K562 (cell line): ENCODE data around the gene SRCAP. TPM values are rescaled to one million over a fixed set of nuclear protein-coding genes. Genes with fewer than 3 reads are reported as not detected.
A peak's percentile ranks its signal among the peaks of the same experiment; 100 is the strongest.

Source experiments
- AFF4 ChIP-seq: sonication (generic); formaldehyde crosslinking; IDR thresholded peaks from 2 replicates; pipeline ENCODE4 v1.8.0; 2023; ENCODE audit warnings: mild to moderate bottlenecking, missing genetic modification reagents
- CSDE1 ChIP-seq, 2 experiments: fragments of 450-650 bp; IDR thresholded peaks; 2 replicates each; pipeline ENCODE4 v1.6.1; 2016; ENCODE audit warnings: mild to moderate bottlenecking in 1 of 2
- E2F3 ChIP-seq: fragments of 250-450 bp; sonication (Bioruptor Pico); IDR thresholded peaks from 2 replicates; pipeline ENCODE4 v1.4.0; 2020; ENCODE audit warnings: mild to moderate bottlenecking
- GATAD2B ChIP-seq: fragments of 450-650 bp; IDR thresholded peaks from 2 replicates; pipeline ENCODE4 v1.6.1; 2017; ENCODE audit warnings: mild to moderate bottlenecking, borderline replicate concordance
- HMBOX1 ChIP-seq: sonication (generic); IDR thresholded peaks from 2 replicates; pipeline ENCODE4 v1.6.1; 2016
- HNRNPL ChIP-seq: fragments of 200-400 bp; formaldehyde crosslinking; IDR thresholded peaks from 2 replicates; pipeline ENCODE4 v1.6.1; 2017; ENCODE audit warnings: low read depth, mild to moderate bottlenecking, low read length
- HNRNPUL1 ChIP-seq: fragments of 200-400 bp; formaldehyde crosslinking; IDR thresholded peaks from 2 replicates; pipeline ENCODE4 v1.6.1; 2017; ENCODE audit warnings: low read length
- MCM3 ChIP-seq: fragments of 450-650 bp; IDR thresholded peaks from 2 replicates; pipeline ENCODE4 v1.6.1; 2016
- PHF20 ChIP-seq: fragments of 450-650 bp; IDR thresholded peaks from 2 replicates; pipeline ENCODE4 v1.6.1; 2018; ENCODE audit not compliant: partially characterized antibody
- PKNOX1 ChIP-seq: fragments of 450-650 bp; IDR thresholded peaks from 2 replicates; pipeline ENCODE4 v1.6.1; 2016
- SMARCE1 ChIP-seq: fragments of 450-650 bp; IDR thresholded peaks from 2 replicates; pipeline ENCODE4 v1.7.1; 2016; ENCODE audit warnings: mild to moderate bottlenecking
- SRSF1 ChIP-seq: fragments of 200-400 bp; formaldehyde crosslinking; IDR thresholded peaks from 2 replicates; pipeline ENCODE4 v1.6.1; 2017; ENCODE audit warnings: mild to moderate bottlenecking, low read depth, low read length, moderate library complexity
- TRIM28 ChIP-seq: fragments of 450-650 bp; IDR thresholded peaks from 2 replicates; pipeline ENCODE4 v1.6.1; 2017
- ZNF263 ChIP-seq: sonication (generic); formaldehyde crosslinking; IDR thresholded peaks from 2 replicates; pipeline ENCODE4 v1.8.0; 2022; ENCODE audit warnings: mild to moderate bottlenecking, missing genetic modification reagents, borderline replicate concordance
- ZNF589 ChIP-seq: fragments of 200-800 bp; sonication (Bioruptor generic); IDR thresholded peaks from 2 replicates; pipeline ENCODE4 v1.6.1; 2016; ENCODE audit warnings: low read depth, missing genetic modification characterization, missing compliant biosample characterization
- ZNF75A ChIP-seq: fragments of 450-650 bp; formaldehyde crosslinking; IDR thresholded peaks from 2 replicates; pipeline ENCODE4 v1.4.0; 2020; ENCODE audit warnings: mild to moderate bottlenecking
- polyA plus RNA-seq, 8 experiments: library from polyadenylated mRNA; depleted of rRNA in 4 of 8; stranded (reverse) in 5 of 8; unstranded in 3 of 8; fragments of >200 nt; fragmentation: Nextera tagmentation in 2 of 8; fragmentation: Illumina TruSeq in 1 of 8; extraction: Ambion mirVana in 2 of 8; extraction: Trizol in 1 of 8; gene quantifications; 2 replicates each; pipeline versions ENCODE4 v1.2.1 to v1.2.3, GENCODE V29; 2011 to 2014; ENCODE audit warnings: inconsistent platforms in 1 of 8, missing spikeins in 1 of 8
- total RNA-seq, 7 experiments: library from RNA; depleted of rRNA in 6 of 7; stranded (reverse); fragments of >200 nt in 6 of 7; fragmentation: Illumina TruSeq in 2 of 7; extraction: Trizol in 2 of 7; gene quantifications; 2 replicates each; pipeline versions ENCODE4 v1.2.1 to v1.2.3, GENCODE V29; 2011 to 2021; ENCODE audit warnings: low replicate concordance in 1 of 7

Gene SRCAP
- total and polyA plus RNA-seq, 9 of the 15 experiments (the other 6 are each of a cell fraction or from before 2014, with no cell fraction given) = 0.21 to 62.6 (median 5.8) TPM

DNA sequence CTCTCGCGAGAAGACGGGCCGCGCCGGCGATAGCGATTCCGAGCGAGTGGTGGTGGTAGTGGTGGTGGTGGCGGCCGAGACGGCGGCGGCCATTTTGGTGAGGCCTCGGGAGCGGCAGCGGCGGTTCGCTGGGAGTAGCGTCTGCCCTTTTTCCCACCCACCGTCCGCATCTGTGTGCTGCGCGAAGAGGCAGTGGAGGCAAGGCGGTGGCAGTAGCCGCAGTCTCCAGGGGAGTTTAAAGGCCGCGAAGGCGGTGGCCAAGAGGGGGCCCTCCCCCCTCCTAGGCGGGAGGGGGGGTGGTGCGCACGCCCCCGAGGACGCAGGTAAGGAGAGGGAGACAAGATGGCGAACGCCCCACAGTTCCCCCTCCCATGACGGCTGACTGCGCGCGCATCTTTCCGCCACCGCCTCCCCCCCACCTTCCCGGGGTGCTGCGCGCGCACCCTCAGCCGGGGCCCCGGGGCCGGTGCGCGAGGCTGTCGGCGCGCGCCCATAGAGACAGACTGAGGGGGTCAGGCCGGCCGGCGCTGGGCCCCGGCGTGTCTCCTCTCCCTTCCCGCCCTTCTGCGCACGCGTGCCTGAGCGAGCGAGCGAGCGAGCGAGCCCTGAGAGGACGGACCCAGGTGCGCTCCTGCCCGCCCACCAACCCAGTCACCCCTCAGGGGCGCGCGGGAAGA, 694 bp upstream of the SRCAP start (continued):
- TF ChIP-seq AFF4 (peak; percentile 23; the same call in 1 of the 2 replicates), GATAD2B (peak; percentile 62), SRSF1 (peak; percentile 91), ZNF75A (no peak), E2F3 (CRISPR knock-in tag) (peak; percentile 10; the same call in 1 of the 2 replicates), HNRNPUL1 (no peak), MCM3 (no peak), PHF20 (peak; percentile 83), HMBOX1 (0 out of 2 replicates have a peak, but pooled peaks have one; percentile 79), SMARCE1 (0 out of 2 replicates have a peak, but pooled peaks have one; percentile 34), CSDE1 (IDR thresholded peaks at IDR 0.05) (peak in 1 of 2 experiments; percentile 54; a peak in 1 of 4 replicates), ZNF263 (CRISPR knock-in tag) (peak; percentile 69; the same call in 1 of the 2 replicates), PKNOX1 (no peak; the same call in 1 of the 2 replicates), ZNF589 (CRISPR knock-in tag) (peak; percentile 53; the same call in 1 of the 2 replicates), TRIM28 (peak; percentile 87), HNRNPL (peak; percentile 58; the same call in 1 of the 2 replicates)
